GM23248 (cell line): ENCODE results near the gene PGS1. TPM values are rescaled to one million over a fixed set of nuclear protein-coding genes. Genes with fewer than 3 reads are reported as not detected.

Experiments used
- DNase-seq: peaks from one replicate; pipeline ENCODE4 v3.0.0-alpha.2; 2015
- H2AFZ ChIP-seq: fragments of 200-600 bp; sonication (generic); 2 replicates; pipeline ENCODE4 v1.6.1; 2016; ENCODE audit warnings: antibody characterized with exemption
- H3F3A ChIP-seq: fragments of 200-600 bp; sonication (generic); 2 replicates; pipeline ENCODE4 v1.6.1; 2016; ENCODE audit warnings: mild to moderate bottlenecking, antibody characterized with exemption, mixed run types; ENCODE audit not compliant: insufficient read depth
- H3K27ac ChIP-seq: fragments of 200-600 bp; sonication (generic); 2 replicates; pipeline ENCODE4 v1.5.1; 2016; ENCODE audit warnings: mild to moderate bottlenecking
- H3K27me3 ChIP-seq: fragments of 200-600 bp; sonication (generic); replicated peaks from 2 replicates; pipeline ENCODE4 v1.6.1; 2016; ENCODE audit warnings: mild to moderate bottlenecking; ENCODE audit not compliant: insufficient read depth
- H3K36me3 ChIP-seq: fragments of 200-600 bp; sonication (generic); 2 replicates; pipeline ENCODE4 v1.6.1; 2016; ENCODE audit warnings: low read depth, mild to moderate bottlenecking
- H3K4me1 ChIP-seq: fragments of 200-600 bp; sonication (generic); 2 replicates; pipeline ENCODE4 v1.6.1; 2016; ENCODE audit warnings: mild to moderate bottlenecking; ENCODE audit not compliant: insufficient read depth
- H3K4me2 ChIP-seq: fragments of 200-600 bp; sonication (generic); one replicate; pipeline ENCODE4 v1.6.1; 2016; ENCODE audit warnings: mild to moderate bottlenecking; ENCODE audit not compliant: unreplicated experiment
- H3K4me3 ChIP-seq: fragments of 200-600 bp; sonication (generic); 2 replicates; pipeline ENCODE4 v1.5.1; 2016; ENCODE audit warnings: mild to moderate bottlenecking
- H3K79me2 ChIP-seq: fragments of 200-600 bp; sonication (generic); 2 replicates; pipeline ENCODE4 v1.6.1; 2016; ENCODE audit warnings: mild to moderate bottlenecking; ENCODE audit not compliant: insufficient read depth
- H3K9ac ChIP-seq: fragments of 200-600 bp; sonication (generic); 2 replicates; pipeline ENCODE4 v1.6.1; 2016; ENCODE audit warnings: mild to moderate bottlenecking
- H3K9me2 ChIP-seq: fragments of 200-600 bp; sonication (generic); 2 replicates; pipeline ENCODE4 v1.6.1; 2016; ENCODE audit warnings: mixed run types, mild to moderate bottlenecking, moderate library complexity; ENCODE audit not compliant: insufficient read depth
- H3K9me3 ChIP-seq: fragments of 200-600 bp; sonication (generic); one replicate; pipeline ENCODE4 v1.6.1; 2017; ENCODE audit warnings: low read depth
- H4K20me1 ChIP-seq: fragments of 200-600 bp; sonication (generic); 2 replicates; pipeline ENCODE4 v1.6.0; 2016; ENCODE audit not compliant: insufficient read depth
- EZH2 ChIP-seq: fragments of 200-600 bp; sonication (generic); IDR thresholded peaks from 2 replicates; pipeline ENCODE4 v1.6.1; 2018; ENCODE audit warnings: antibody characterized with exemption, mild to moderate bottlenecking; ENCODE audit not compliant: insufficient read depth, poor library complexity, severe bottlenecking
- EZH2phosphoT487 ChIP-seq: fragments of 200-600 bp; sonication (generic); IDR thresholded peaks from 2 replicates; pipeline ENCODE4 v1.6.1; 2018; ENCODE audit warnings: antibody characterized with exemption, moderate library complexity, mild to moderate bottlenecking, low read depth; ENCODE audit not compliant: insufficient read depth
- WGBS, 2 experiments: methylation state at CpG; one replicate each; pipeline ENCODE4 v1.1.6; 2015 to 2017; ENCODE audit warnings: low lambda C conversion rate in 2 of 2, low coverage in 1 of 2; ENCODE audit errors: missing lambda C conversion rate in 2 of 2; 5-methylcytosine and 5-hydroxymethylcytosine counted together
- in situ Hi-C: fragments of 300-500 bp; cut with MboI; formaldehyde crosslinking; loops from 2 replicates; pipeline ENCODE4 v1.15.0; 2020
- polyA plus RNA-seq: library from polyadenylated mRNA; unstranded; fragments of >200 nt; fragmentation: Nextera tagmentation; extraction: Ambion mirVana; gene quantifications from 2 replicates; pipeline ENCODE4 v1.2.1, GENCODE V29; 2016
- total RNA-seq: library from RNA; depleted of rRNA; stranded (reverse); fragments of >200 nt; shearing (Covaris generic); gene quantifications from 2 replicates; pipeline ENCODE4 v1.2.3, GENCODE V29; 2014

Gene PGS1
- total and polyA plus RNA-seq, 2 experiments from 2014 or later = 30.2 to 32.5 TPM

DNA sequence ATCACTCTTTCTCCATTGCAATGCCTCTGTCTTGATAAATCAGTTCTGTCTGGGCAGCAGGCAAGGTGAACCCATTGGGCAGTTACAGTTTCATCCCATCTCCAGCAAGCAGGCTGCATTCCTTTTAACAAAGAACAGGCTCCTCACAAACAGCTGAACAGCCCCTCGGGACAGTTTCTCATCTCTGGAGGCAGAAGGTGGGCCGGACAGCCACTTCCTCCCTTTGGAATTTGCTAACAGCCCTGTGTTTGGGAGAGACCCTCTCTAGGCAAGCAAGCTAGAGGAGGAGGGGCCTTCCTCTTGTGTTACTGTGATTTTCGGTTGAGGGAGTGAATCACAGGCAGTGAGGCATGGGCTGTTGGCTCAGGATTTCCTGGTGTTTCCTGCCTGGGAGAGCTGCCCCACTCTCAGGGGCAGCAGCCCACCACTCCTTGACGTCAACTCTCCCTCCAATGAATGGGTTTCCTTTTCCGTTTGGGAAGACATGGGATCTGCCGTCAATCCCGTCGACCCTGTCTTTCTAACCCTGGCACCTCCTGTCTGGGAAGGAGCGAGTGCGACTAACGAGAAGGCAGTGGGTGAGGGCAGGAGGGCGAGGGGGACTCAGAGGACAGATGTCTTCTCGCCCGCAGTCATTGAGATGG lies 3.7 kb upstream of the PGS1 start:
- peak overlapping the region; percentile 39 for H3K4me3 ChIP-seq
- peak; percentile 86 for DNase-seq

DNA sequence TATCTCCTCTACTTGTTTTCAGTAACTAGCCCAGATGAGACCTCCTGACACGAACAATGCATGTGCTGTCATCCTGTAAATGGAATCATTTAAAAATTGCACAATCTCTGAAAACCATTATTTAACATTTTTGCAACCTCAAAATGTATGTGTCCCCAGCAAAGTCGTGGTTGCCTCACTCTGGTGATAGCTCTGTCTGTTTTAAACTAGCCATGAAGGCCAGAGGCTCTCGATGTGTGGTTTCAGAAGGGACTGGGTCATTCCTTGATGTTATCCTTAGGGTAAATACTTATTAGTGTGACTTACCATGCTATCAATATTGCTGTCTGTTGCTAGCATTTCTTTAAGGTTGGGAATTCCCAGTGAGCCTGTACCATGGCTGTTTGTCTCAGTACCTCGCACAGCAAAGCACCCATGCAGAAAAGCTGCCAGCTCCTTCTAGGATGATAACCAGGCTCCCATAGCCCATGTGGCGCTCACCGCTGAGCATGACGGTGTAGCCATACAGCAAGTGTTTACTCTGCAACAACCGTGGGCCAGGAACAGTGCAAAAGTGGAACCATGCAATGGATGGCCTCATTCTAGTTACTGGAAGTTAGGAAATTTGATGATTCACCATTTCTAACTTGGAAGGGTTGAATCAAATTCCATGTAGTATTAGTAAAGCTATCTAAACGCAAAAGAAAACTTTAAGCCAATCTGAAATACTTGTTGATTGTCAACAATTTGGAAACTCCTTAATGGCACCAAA lies 2.9 kb upstream of the PGS1 start:
- H4K20me1 ChIP-seq = no peaks in the 10 kb centered on the region
- H3K36me3 ChIP-seq = no peaks in the 10 kb centered on the region
- TF ChIP-seq EZH2phosphoT487 = no peak
- no peak for TF ChIP-seq EZH2
- H3K4me1 ChIP-seq = peaks cover 46% of the 10 kb centered on the region
- no peaks in the 10 kb centered on the region for H3K9me2 ChIP-seq
- H2AFZ ChIP-seq = no peak overlapping the region
- H3K79me2 ChIP-seq = peaks cover 19% of the 10 kb centered on the region
- peak overlapping the region; percentile 76 for H3K4me2 ChIP-seq
- H3K27me3 ChIP-seq = no peaks in the 10 kb centered on the region
- H3K27ac ChIP-seq = peak overlapping the region; percentile 98
- in situ Hi-C loops = no loop called here
- no peaks in the 10 kb centered on the region for H3K9me3 ChIP-seq
- DNase-seq = peak; percentile 96
- 5 to 6% methylated on average over 9 of the region's 9 CpGs for WGBS, 2 experiments
- peak overlapping the region; percentile 81 for H3K9ac ChIP-seq
- peak overlapping the region; percentile 55 for H3K4me3 ChIP-seq
- peaks cover 55% of the 10 kb centered on the region for H3F3A ChIP-seq

More for the DNA sequence above, 3.7 kb upstream of the PGS1 start:
- no peaks in the 10 kb centered on the region for H3K36me3 ChIP-seq
- TF ChIP-seq EZH2 (no peak), EZH2phosphoT487 (no peak)
- H3K9me2 ChIP-seq = no peaks in the 10 kb centered on the region
- H3K4me2 ChIP-seq = peak overlapping the region; percentile 76
- H4K20me1 ChIP-seq = no peaks in the 10 kb centered on the region
- H2AFZ ChIP-seq = peak overlapping the region; percentile 63; the same call in 1 of the 2 replicates
- H3F3A ChIP-seq = peaks cover 47% of the 10 kb centered on the region
- peak overlapping the region; percentile 81 for H3K9ac ChIP-seq
- in situ Hi-C loops = no loop called here
- H3K27ac ChIP-seq = peak overlapping the region; percentile 98
- peaks cover 10% of the 10 kb centered on the region for H3K79me2 ChIP-seq
- 56 to 59% methylated on average over 14 of the region's 14 CpGs for WGBS, 2 experiments
- H3K4me1 ChIP-seq = peaks cover 38% of the 10 kb centered on the region
- no peaks in the 10 kb centered on the region for H3K27me3 ChIP-seq
- no peaks in the 10 kb centered on the region for H3K9me3 ChIP-seq

DNA sequence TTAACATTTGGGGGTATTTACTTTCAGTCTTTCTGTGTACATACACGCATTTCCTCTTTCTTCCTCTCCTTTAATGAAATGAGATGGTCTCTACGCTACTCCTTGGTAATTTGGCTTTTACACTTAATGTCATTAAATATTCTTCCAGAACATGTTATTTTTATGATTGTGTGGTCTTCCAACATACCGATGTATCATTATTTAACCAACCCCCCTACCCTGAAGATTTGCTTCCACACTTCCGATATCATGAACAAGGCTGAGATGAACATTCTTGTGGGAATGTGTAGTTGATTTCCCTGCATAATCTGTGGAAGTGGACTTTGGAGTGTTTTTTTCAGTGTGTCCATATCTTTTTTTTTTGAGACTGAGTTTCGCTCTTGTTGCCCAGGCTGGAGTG lies 2.3 kb upstream of the PGS1 start:
- no peak for DNase-seq

DNA sequence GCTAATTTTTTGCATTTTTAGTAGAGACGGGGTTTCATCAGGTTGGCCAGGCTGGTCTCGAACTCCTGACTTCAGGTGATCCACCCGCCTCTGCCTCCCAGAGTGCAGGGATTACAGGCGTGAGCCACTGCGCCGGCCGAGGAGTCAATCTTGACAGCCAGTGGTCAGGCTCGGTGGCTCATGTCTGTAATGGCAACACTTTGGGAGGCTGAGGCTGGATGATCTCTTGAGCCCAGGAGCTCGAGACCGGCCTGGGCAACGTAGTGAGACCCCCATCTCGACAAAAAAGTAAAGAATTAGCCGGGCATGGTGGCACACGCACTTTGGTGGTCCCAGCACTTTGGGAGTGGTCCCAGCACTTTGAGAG lies 608 bp upstream of the PGS1 start:
- H3K9me3 ChIP-seq = no peaks in the 10 kb centered on the region
- in situ Hi-C loops = no loop called here
- peak overlapping the region; percentile 99 for H3K9ac ChIP-seq
- no peaks in the 10 kb centered on the region for H3K36me3 ChIP-seq
- peaks cover 65% of the 10 kb centered on the region for H3K4me1 ChIP-seq
- 47 to 59% methylated on average over 14 of the region's 14 CpGs for WGBS, 2 experiments
- peak overlapping the region; percentile 94 for H3K4me3 ChIP-seq
- H3K4me2 ChIP-seq = peak overlapping the region; percentile 80
- no peaks in the 10 kb centered on the region for H3K9me2 ChIP-seq
- H4K20me1 ChIP-seq = no peaks in the 10 kb centered on the region
- TF ChIP-seq EZH2phosphoT487 = no peak
- TF ChIP-seq EZH2 = no peak
- H3K27me3 ChIP-seq = no peaks in the 10 kb centered on the region
- peak overlapping the region; percentile 80 for H2AFZ ChIP-seq
- DNase-seq = no peak
- H3K27ac ChIP-seq = peak overlapping the region; percentile 99
- peaks cover 41% of the 10 kb centered on the region for H3K79me2 ChIP-seq
- H3F3A ChIP-seq = peaks cover 76% of the 10 kb centered on the region

More for the DNA sequence above, 2.3 kb upstream of the PGS1 start:
- WGBS, 2 experiments = 32 to 33% methylated on average over 5 of the region's 5 CpGs
- peak overlapping the region; percentile 98 for H3K27ac ChIP-seq
- H3K27me3 ChIP-seq = no peaks in the 10 kb centered on the region
- in situ Hi-C loops = no loop called here
- TF ChIP-seq EZH2phosphoT487 = no peak
- TF ChIP-seq EZH2 = no peak
- peaks cover 61% of the 10 kb centered on the region for H3F3A ChIP-seq
- no peak overlapping the region for H2AFZ ChIP-seq
- peak overlapping the region; percentile 81 for H3K9ac ChIP-seq
- H3K4me2 ChIP-seq = peak overlapping the region; percentile 76
- peak overlapping the region; percentile 55 for H3K4me3 ChIP-seq
- H3K79me2 ChIP-seq = peaks cover 24% of the 10 kb centered on the region
- H4K20me1 ChIP-seq = no peaks in the 10 kb centered on the region
- peaks cover 52% of the 10 kb centered on the region for H3K4me1 ChIP-seq
- no peaks in the 10 kb centered on the region for H3K9me3 ChIP-seq
- no peaks in the 10 kb centered on the region for H3K9me2 ChIP-seq
- no peaks in the 10 kb centered on the region for H3K36me3 ChIP-seq
